GM18868 (cell line): ENCODE data around the gene PIK3CD.
"Not testable (repeated sequence)": the region's sequence is repeated elsewhere in the genome, so short reads cannot be mapped to it uniquely, and the experiment has no call there.

Experiments
- ATAC-seq: cut with Tn5 transposase; IDR thresholded peaks from one replicate; pipeline ENCODE4 v1.9.1; 2021; ENCODE audit warnings: mild to moderate bottlenecking, moderate library complexity; ENCODE audit not compliant: unreplicated experiment

Gene PIK3CD

DNA sequence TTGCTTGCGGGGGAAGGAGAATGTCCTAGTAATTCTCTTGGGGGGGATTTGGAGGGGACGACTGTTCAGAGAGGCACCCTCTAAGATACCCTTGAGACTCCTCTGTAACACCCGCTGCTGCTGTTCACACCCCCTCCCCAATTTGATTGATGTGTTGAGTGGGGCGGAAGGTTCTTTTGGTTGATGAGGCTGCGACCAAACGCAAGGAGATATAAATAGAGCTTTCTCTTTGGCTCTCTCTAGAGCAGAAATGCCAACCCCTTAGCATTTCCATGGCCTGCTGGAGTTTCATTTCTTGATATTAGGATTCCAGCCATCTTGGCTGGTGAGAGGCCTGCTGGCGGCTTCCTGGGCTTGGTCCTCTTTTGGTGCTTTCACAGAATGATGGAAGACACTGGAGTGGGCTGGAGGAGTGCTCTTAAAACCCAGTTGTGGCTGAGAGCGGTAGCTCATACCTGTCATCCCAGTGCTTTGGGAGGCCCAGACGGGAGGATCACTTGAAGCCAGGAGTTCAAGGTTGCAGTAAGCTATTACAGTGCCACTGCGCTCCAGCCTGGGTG, 2.0 kb downstream of the PIK3CD start:
- ATAC-seq = no peak

DNA sequence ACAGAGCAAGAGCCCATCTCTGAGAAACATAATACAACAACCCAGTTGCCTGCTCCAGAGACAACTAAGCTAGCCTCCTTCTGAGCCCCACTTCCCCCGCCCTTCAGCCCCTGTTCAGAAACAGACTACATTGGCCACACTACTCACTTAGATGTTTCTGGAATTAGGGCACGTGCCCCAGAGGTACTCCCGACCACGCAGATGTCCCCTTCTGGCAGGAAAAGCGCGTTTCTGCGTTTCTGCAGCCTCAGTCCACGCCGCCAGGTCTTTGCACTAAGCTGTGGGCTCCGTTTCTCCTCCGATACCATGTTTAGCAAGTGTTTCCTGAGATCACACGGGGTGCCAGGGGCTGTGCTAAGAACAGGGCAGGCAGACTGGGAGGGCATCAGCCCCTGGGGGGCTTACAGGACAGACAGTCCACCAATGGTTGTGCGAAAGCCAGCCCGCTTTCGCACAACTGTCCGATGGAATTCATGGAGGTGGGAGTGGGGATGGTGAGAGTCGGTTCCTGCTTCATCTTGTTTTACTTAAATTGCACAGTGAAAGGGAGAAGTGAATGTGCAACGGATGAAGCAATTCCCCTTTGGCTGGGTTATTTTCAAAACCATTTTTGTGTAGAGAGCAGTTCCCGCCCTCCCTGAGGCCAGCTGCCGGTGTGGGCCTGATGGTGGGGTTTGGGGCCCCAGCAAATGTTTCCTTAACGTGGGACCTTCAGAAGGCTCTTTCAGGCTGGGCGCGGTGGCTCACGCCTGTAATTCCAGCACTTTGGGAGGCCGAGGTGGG, 2.7 kb downstream of the PIK3CD start:
- no peak for ATAC-seq

DNA sequence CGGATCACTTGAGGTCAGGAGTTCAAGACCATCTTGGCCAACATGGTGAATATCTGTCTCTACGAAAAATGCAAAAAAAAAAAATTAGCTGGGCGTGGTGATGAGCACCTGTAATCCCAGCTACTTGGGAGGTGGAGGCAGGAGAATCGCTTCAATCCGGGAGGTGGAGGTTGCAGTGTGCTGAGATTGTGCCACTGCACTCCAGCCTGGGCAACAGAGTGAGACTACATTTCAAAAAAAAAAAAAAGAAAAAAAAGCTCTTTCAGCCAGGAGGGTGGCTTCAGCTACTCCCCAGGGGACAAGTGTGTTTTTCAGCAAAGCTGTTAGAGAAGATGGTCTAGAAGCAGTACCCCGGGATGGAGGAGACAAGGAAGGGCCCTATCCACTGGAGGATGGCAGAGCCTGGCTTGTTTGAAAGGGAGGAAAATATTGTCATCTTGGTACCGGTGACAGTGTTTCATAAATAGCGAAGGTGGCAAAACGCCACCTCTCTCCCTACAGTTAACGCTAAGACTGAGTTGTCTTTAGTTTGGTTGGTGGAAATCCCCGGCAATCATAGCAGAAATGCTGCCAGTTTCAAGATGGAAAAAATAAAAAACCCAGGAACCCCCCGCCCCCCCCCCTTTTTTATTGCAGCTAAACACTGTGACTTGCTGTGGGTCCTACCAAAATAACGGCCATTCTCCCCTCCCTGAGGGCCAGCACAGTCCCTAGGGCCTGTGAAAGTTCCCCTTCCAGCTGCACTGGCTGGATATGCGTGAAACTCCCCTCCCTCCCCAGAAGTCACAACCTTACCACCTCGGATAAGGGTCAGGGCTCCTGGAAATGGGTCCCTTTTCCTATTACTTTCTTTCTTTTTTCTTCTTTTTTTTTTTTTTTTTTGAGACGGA, 3.5 kb downstream of the PIK3CD start:
- ATAC-seq = no peak

DNA sequence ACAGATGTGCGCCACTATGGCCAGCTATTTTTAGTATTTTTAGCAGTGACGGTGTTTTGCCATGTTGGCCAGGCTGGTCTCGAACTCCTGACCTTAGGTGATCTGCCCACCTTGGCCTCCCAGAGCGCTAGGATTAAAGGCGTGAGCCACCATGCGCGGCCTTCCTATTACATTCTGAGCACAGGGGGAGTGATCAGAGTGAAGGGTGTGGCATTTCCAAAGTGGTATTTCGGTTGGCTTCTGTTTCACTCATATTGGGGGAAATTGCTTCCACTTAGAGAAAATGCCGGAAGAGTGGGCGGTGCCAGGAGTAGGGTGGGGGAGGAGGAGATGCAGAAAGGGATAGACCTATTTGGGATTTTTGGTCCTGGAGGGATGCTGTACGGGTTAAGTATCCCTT, 4.3 kb downstream of the PIK3CD start:
- no peak for ATAC-seq

DNA sequence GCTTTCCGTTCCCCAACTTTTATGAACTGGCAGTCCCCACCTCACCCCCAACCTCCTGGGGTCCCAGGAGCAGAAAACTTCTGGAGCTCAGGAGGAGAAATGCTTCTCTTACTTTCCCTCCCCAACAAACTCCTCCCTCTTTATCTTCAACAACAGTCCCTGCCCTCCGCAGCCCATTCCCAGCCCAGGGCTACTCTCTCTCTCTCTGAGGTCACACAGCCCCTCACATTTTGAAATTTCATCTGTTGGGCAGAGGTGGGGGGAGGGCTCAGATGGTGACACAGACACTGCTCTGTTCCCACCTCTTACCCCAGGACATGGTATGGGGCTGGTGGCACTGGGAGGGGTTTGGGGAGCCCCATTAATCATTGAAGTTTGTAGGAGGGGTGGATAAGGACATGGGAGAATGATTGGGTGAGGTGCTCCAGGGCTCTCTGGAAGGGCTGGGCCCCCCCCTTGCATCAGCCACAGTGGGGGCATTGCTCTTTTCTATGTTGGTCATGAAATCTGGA, 6.0 kb downstream of the PIK3CD start:
- no peak for ATAC-seq

DNA sequence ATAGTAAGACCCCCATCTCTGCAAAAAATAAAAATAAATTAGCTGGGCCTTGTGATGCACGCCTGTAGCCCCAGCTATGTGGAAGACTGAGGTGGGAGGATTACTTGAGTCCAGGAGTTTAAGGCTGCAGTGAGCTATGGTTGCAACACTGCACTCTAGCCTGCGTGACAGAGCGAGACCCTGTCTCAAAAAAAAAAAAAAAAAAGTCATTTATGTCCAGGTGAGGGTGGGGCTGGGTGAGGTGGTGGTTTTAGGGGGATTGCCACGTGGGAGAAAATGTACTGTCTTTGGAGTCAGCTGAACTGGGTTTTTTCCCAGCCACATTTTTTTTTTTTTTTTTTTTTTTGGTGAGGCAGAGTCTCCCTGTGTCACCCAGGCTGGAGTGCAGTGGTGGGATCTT, 6.7 kb downstream of the PIK3CD start:
- no peak for ATAC-seq

DNA sequence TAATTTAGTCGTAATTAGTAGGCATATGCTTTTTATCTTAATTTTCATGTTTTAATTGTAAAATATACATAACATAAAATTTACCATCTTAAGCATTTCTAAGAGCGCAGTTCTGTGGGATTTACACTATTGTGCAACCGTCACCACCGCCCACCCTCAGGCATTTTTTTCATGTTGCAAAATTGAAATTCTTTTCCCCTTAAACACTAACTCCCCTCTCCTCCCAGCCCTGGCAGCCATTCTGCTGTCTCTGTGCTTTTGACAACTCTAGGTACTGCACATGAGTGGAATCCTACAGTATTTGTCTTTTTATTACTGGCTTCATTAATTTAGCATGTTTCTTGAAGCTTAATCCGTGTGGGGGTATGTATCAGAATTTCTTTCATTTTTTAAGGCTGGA, 7.8 kb downstream of the PIK3CD start:
- ATAC-seq = no peak

DNA sequence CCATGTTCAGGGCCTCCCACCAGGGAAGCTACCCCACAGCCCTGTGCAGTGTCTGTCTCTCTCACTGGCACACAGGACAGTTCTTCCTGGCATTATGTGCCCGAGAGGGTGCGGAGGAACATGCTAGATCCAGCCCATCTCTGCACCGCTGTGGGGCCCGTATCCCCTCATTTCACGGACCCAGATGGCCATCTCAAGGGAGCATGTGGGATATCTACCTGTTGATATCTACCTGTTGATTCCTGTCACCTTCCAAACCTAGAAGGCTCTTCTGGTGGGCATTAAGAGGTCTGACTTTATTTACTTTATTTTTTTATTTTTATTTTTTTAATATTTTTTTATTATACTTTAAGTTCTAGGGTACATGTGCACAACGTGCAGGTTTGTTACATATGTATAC, 11.7 kb downstream of the PIK3CD start:
- ATAC-seq = no peak

DNA sequence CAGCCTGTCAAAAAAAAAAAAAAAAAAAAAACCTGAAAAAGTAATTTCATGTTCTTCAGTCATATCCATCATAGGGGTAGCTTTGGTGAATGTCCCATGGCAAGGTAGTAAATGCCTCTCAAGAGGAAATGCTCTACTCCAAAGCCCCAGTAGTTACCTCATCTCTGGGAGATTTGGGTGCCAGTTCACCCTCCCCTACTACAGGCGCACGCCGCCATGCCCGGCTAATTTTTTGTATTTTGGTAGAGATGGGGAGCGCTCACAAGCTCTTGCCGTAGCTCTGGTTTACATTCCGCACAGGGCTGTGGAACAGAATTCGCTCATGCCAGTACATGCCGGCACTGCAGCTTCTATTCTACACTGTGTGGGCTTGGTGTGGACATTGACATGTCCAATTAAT, 13.7 kb downstream of the PIK3CD start:
- no peak for ATAC-seq

DNA sequence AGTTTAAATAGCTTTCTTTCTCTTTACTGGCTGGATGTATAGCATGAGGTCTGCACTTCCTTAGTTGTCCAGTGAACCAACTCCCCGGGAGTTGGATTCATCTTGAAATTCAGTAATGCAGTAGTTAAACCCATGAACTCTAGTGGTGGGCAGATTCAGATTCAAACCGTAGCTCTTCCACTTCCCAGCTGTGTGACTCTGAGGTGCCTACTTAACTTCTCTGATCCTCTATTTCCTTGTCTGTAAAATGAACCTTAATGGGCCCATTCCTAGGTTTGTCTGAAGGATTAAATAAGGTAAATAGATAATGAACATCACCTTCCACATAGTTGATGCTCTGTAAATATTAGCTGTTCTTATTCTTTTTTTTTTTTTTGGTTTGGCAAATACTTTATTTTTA, 16.5 kb downstream of the PIK3CD start:
- no peak for ATAC-seq

DNA sequence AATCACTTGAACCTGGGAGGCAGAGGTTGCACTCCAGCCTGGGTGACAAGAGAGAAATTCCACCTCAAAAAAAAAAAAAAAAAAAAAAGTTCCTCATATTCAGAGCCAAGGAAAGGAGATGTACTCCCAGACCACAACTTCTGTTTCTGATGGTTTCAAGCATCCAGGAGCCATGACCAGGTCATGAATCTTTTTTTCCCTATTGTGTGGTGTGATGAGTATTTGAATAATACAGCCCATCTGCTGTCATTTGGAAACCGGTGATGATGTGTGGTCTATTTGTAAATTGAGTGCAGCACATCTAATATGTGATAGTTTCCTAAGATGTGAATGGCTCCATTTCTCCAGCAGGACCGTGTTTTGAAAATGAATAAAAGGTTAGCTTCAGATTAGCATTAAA, 18.6 kb downstream of the PIK3CD start:
- ATAC-seq = peak; percentile 50

DNA sequence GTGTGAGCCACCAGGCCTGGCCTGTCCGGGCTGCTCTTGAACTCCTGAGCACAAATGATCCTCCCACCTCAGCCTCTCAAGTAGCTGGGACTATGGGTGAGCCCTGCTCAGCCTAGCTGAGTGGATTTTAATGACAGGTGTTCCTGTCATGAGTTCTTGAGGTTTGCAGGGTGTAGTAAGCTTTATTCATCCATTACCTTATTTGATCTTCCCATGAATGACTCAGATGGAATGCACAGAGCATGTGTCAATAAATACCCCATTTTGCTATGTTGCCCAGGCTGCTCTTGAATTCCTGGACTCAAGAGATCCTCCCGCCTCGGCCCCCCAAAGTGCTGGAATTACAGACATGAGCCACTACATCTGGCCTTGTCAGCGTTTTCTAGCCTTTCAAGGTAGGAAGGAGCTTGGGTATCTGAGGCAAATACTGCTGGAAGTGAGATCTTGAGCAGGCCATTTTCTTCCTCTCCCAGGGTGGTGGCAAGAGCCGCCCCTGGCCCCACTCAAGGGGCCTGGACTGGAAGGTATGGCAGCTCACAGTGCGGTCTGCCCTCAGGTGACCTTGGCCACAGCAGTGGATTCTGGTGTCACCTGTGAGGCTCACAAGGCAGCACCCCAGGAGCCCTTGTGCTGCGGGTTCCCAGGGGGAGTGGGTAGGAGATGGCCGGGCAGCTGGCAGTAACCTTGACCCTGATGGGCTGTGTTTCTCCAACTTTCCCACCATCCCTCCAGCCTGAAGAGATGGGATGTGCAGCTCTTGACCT, 20.0 kb downstream of the PIK3CD start:
- no peak for ATAC-seq

DNA sequence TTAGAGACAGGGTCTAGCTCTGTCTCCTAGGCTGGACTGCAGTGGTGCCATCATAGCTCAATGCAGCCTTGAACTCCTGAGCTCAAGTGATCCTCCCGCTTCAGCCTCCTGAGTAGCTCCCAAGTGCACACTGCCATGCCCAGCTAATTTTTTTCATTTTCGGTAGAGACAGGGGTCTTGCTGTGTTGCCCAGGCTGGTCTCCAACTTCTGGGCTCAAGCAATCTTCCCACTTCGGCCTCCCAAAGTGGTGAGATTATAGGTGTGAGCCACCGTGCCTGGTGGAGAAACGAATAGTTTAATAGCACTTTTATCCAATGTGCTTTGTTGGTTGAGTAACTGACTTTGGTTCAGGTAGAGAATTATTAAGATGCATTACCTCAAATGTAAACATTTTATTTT, 20.9 kb downstream of the PIK3CD start:
- no peak for ATAC-seq

DNA sequence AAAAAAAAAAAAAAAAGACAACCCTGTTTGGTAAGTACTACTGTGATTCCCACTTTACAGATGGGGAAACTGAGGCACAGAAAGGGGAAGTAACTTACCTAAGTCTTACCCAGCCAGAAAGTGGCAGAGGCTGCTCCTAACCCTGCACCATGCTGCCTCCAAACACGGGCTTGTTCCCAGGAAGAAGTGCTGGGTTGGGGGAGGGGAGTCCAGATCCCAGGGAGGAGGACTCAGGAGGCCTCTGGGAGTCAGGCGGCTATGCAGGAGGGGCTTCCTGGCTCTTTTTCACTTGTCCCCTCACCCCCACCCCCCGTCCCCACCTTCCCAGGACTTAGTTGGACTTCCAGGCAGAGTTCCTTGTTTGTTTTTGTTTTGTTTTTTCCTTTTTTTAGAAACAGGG, 23.9 kb downstream of the PIK3CD start:
- ATAC-seq = no peak

DNA sequence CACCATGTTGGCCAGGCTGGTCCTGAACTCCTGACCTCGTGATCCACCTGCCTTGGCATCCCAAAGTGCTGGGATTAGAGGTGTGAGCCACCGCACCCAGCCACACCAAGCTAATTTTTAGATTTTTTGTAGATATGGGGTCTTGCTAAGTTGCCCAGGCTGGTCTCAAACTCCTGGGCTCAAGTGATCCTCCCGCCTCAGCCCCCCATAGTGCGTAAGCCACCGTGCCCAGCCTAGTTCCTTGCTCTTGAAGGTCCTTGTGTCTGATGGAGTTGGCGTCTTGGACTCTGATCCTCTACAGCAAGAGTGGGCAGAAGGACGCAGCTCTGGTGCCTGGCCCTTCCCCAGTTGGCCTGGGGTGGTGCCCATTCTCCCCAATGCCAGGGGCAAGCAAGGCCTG, 24.6 kb downstream of the PIK3CD start:
- not testable (repeated sequence) for ATAC-seq

DNA sequence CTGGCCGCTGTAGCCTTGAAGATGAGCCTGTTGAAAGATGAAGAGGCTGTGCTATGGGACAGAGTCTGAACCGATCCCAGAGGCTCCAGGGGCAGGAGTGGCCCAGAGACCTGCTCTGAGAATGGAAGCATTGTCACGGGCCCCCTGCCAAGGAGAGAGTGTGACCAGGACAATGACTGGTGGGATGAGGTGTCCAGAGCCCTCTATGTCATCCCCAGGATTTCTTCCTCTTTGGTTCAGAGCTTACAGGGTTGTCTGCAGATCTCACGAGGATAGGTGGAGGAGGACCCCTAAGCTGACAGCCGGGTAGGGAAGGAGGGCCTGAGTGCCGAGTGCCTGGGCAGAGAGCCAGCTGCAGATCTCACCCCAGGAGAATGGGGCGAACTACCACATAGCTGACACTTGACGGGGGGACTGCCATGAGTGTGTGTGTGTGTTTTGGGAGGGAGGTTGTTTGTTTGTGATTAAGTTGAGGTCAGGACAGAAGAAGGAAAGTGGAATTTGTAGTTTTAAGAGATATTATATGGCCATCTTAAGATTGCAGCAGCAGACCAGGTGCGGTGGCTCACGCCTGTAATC, 25.4 kb downstream of the PIK3CD start:
- no peak for ATAC-seq

DNA sequence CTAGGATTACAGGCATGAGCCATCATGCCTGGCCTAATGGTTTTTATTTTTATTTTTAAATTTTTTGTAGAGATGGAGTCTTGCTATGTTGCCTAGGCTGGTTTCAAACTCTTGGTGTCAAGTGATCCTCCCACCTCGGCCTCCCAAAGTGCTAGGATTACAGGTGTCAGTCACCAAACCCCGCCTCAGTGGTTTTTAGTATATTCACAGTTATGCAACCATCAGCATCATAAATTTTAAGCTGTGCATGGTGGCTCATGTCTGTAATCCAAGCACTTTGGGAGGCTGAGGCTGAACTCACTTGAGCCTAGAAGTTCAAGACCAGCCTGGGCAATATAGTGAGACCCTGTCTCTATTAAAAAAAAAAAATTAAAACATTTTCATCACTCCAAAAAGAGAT, 28.6 kb downstream of the PIK3CD start:
- ATAC-seq = no peak

DNA sequence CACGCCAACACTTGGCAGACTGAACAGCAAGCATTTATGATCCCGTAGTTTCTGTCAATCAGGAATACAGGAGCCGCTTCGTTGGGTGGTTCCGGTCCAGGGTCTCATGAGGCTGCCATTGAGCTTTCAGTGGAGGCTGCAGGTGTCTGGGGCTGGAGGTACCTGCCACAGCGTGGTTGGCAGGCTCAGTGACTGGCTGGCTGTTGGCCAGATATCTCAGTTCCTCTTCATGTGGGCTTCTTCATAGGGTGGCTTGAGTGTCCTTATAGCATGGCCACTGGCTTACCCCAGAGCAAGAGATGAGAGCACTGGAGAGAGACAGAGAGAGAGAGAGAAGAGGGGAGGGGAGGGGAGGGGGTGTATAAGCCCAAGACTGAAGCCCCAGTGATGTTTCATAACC, 29.3 kb downstream of the PIK3CD start:
- no peak for ATAC-seq

DNA sequence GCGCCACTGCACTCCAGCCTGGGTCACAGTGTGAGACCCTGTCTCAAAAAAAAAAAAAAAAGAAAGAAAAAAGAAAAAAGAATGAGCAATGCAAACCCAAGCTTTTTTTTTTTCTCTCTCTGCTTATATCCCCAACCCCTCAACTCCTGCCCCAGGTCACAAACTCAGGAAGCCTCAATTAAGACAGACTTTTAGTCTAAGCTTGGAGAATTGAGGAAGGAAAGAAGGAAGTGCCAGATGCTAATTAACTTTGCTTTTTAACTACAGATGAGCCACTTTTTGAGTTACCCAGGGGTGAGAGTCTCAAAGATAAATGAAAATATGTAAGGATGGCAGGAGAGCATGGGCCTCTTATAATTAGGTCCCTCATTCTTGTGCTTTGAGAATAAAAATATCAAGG, 33.3 kb downstream of the PIK3CD start:
- ATAC-seq = no peak

DNA sequence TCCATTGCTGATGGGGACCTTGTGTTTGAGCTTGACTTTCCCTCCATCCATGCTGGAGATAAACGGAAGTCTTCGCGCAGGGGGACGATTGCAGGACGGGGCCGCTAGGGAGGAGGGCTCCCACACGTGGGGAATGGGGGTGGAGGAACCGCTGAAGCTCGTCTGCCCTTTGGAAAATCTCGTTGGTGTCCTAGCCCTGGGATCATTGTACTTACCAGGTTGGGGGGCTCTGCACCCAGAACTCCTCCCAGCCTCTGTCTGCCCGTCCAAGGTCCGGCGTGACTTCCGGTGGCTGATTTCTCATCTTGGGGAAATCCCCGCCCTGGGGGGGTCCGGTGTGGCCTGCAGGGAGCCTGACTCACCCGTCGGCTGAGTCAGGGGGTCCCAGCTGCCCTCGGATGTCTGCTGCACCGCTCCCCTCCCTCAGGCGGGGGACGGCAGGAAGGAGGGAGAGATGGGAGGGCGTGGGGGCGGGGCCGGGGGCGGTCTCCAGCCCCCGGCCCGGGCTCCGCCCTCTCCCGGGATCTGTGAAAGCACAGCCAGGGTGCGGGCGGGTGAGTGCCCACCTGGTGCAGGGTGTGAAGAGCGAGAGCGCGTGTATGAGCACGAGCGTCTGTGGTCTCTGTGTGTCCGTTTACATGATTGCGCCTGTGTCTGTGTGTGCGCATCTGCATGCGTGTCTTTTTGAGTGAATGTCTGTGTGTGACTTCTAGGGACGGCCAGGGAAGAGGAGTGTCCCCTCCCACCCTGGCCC, 35.8 kb downstream of the PIK3CD start:
- peak; percentile 40 for ATAC-seq
